Spleen (tissue), 11 donors: ENCODE results near the gene MRGPRX3. TPM values are rescaled to one million over a fixed set of nuclear protein-coding genes. Genes with fewer than 3 reads are reported as not detected.

Source experiments
- DNase-seq: peaks from one replicate; pipeline ENCODE4 v3.0.0-alpha.2; 2020
- H3K27ac ChIP-seq, 8 donors: fragments of 200-600 bp; sonication (generic) in 7 of 8; 1 replicate in 4 of 8; 2 replicates in 4 of 8; pipeline versions ENCODE4 v1.5.0 to v1.8.0; 2016 to 2021; ENCODE audit warnings: inconsistent platforms in 4 of 8, mild to moderate bottlenecking in 4 of 8, moderate library complexity in 1 of 8
- H3K27me3 ChIP-seq, 7 donors: fragments of 200-600 bp; sonication (generic) in 6 of 7; replicated peaks in 1 of 7; 1 replicate in 4 of 7; 2 replicates in 3 of 7; pipeline versions ENCODE4 v1.5.0 to v1.8.0; 2016 to 2021; ENCODE audit warnings: inconsistent platforms in 3 of 7, mild to moderate bottlenecking in 1 of 7
- H3K36me3 ChIP-seq, 6 donors: fragments of 200-600 bp; sonication (generic) in 5 of 6; 1 replicate in 4 of 6; 2 replicates in 2 of 6; pipeline versions ENCODE4 v1.5.0 to v1.8.0; 2016 to 2021; ENCODE audit warnings: inconsistent platforms in 2 of 6
- H3K4me1 ChIP-seq, 6 donors: fragments of 200-600 bp; sonication (generic) in 5 of 6; 1 replicate in 3 of 6; 2 replicates in 3 of 6; pipeline versions ENCODE4 v1.5.0 to v1.8.0; 2016 to 2021; ENCODE audit warnings: inconsistent platforms in 3 of 6
- H3K4me3 ChIP-seq, 8 donors: fragments of 200-600 bp; sonication (generic) in 7 of 8; 1 replicate in 4 of 8; 2 replicates in 4 of 8; pipeline versions ENCODE4 v1.5.0 to v1.8.0; 2016 to 2021; ENCODE audit warnings: inconsistent platforms in 4 of 8, mild to moderate bottlenecking in 4 of 8, moderate library complexity in 2 of 8
- H3K9me3 ChIP-seq, 8 donors: fragments of 200-600 bp; sonication (generic) in 7 of 8; 1 replicate in 4 of 8; 2 replicates in 4 of 8; pipeline versions ENCODE4 v1.5.0 to v1.8.0; 2016 to 2021; ENCODE audit warnings: inconsistent platforms in 4 of 8
- POLR2A ChIP-seq, 3 donors: fragments of 450-650 bp; IDR thresholded peaks; one replicate each; pipeline ENCODE4 v1.5.1; 2017; ENCODE audit warnings: antibody characterized with exemption in 3 of 3, mild to moderate bottlenecking in 1 of 3
- POLR2AphosphoS5 ChIP-seq, 3 donors: sonication (generic); formaldehyde crosslinking; IDR thresholded peaks; one replicate each; pipeline ENCODE4 v1.5.1; 2017; ENCODE audit warnings: antibody characterized with exemption in 3 of 3
- WGBS, 5 donors: extraction: QIAGEN DNeasy Blood & Tissue Kit in 3 of 5; methylation state at CpG; one replicate each; pipeline versions ENCODE4 v1.1.5 to v1.1.7; 2013 to 2018; 5-methylcytosine and 5-hydroxymethylcytosine counted together
- intact Hi-C: fragments of 100-400 bp; cut with DNase I; formaldehyde crosslinking; loops from one replicate; pipeline ENCODE4 v1.15.0; 2023; ENCODE audit warnings: low total_unique reads
- polyA plus RNA-seq, 3 donors: library from polyadenylated mRNA; stranded (reverse); fragments of 200-250 nt; gene quantifications; one replicate each; pipeline ENCODE4 v1.2.1, GENCODE V29; 2013
- total RNA-seq, 7 donors: library from RNA; depleted of rRNA in 3 of 7; stranded (reverse); fragments of >200 nt in 3 of 7; fragmentation: NEBNext Ultra II Directional in 4 of 7; extraction: Animal tissue kit (Norgen Biotek cat#: 25700) in 4 of 7; gene quantifications; one replicate each; pipeline versions ENCODE4 v1.1.0 to v1.2.1, GENCODE V29; 2016 to 2021
- TF ChIP-seq, protein P1 (sequence below), 11 experiments: fragments of 200-600 bp in 7 of 11; fragments of 450-650 bp in 4 of 11; sonication (generic) in 4 of 11; IDR thresholded peaks in 8 of 11; conservative IDR thresholded peaks in 3 of 11; 1 replicate in 7 of 11; 2 replicates in 4 of 11; pipeline versions ENCODE4 v1.4.0 to v1.8.0; 2016 to 2021; ENCODE audit warnings: antibody characterized with exemption in 11 of 11, inconsistent platforms in 4 of 11, mild to moderate bottlenecking in 1 of 11
- donor health status: healthy with polysubstance abuse.
- donor health status: DM: no; HTN: no; CAD: no; lungs with moderate emphysema.
- donor health status: DM: no; HTN: no; CAD: no.
- donor health status: Bipolar disorder and iron deficiency.
- donor health status: healthy.
- donor health status: DM: no; HTN: no; CAD: no.
- donor health status: DM: yes; HTN: yes; CAD: no.

The MRGPRX3 gene
- total and polyA plus RNA-seq, 10 donors = not detected

- Histone ChIP-seq H3K9me3 (no peaks in the 10 kb centered on the region), H3K4me1 (no peaks in the 10 kb centered on the region), H3K27ac (no peak overlapping the region), H3K27me3 (peaks cover 0 to 5% (median 0%) of the 10 kb centered on the region in 7 donors), H3K4me3 (no peak overlapping the region), H3K36me3 (no peaks in the 10 kb centered on the region)
- intact Hi-C loops = no loop called here
- TF ChIP-seq POLR2AphosphoS5 (IDR thresholded peaks at IDR 0.05) = no peak
- TF ChIP-seq, protein P1, sequence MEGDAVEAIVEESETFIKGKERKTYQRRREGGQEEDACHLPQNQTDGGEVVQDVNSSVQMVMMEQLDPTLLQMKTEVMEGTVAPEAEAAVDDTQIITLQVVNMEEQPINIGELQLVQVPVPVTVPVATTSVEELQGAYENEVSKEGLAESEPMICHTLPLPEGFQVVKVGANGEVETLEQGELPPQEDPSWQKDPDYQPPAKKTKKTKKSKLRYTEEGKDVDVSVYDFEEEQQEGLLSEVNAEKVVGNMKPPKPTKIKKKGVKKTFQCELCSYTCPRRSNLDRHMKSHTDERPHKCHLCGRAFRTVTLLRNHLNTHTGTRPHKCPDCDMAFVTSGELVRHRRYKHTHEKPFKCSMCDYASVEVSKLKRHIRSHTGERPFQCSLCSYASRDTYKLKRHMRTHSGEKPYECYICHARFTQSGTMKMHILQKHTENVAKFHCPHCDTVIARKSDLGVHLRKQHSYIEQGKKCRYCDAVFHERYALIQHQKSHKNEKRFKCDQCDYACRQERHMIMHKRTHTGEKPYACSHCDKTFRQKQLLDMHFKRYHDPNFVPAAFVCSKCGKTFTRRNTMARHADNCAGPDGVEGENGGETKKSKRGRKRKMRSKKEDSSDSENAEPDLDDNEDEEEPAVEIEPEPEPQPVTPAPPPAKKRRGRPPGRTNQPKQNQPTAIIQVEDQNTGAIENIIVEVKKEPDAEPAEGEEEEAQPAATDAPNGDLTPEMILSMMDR (IDR thresholded peaks at IDR 0.05 in 8 of 11, conservative IDR thresholded peaks at IDR 0.05 in 3 of 11) = no peak
- TF ChIP-seq POLR2A (IDR thresholded peaks at IDR 0.05) = no peak
- DNase-seq = no peak
- 93 to 96% (median 94%) methylated on average over 29 of the region's 29 CpGs for WGBS, 5 donors
These were observed 4.9 kb downstream of the MRGPRX3 start for GRCh38 chr11:18137186-18137800.

DNA sequence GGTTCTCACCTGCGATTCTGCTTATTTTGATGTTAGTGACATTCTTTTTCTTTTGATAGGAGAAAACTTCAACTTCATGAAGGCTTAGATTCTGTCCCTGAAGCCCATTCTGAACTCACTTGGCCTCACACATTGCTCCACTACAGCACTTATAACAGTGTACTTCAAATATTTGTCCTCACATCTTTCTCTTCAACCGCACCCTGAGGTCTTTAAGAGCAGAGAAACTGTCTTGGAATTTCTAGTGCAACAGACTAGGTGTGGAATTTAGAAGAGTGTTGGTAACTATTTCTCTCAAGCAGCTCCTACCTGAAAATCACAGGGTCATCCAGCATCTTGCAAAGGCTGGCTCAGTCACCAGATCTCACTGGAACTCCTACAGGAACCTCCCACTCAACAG is 7.8 kb downstream of the MRGPRX3 start:
- peaks cover 0 to 10% (median 0%) of the 10 kb centered on the region in 7 donors for H3K27me3 ChIP-seq
- DNase-seq = no peak
- H3K36me3 ChIP-seq = no peaks in the 10 kb centered on the region
- no peak overlapping the region for H3K4me3 ChIP-seq
- 89 to 99% (median 96%) methylated on average over 2 of the region's 2 CpGs for WGBS, 5 donors
- intact Hi-C loops = no loop called here
- no peak overlapping the region for H3K27ac ChIP-seq
- no peaks in the 10 kb centered on the region for H3K9me3 ChIP-seq
- TF ChIP-seq POLR2AphosphoS5 (IDR thresholded peaks at IDR 0.05) = no peak
- TF ChIP-seq, protein P1 (IDR thresholded peaks at IDR 0.05 in 8 of 11, conservative IDR thresholded peaks at IDR 0.05 in 3 of 11) = no peak
- H3K4me1 ChIP-seq = no peaks in the 10 kb centered on the region

DNA sequence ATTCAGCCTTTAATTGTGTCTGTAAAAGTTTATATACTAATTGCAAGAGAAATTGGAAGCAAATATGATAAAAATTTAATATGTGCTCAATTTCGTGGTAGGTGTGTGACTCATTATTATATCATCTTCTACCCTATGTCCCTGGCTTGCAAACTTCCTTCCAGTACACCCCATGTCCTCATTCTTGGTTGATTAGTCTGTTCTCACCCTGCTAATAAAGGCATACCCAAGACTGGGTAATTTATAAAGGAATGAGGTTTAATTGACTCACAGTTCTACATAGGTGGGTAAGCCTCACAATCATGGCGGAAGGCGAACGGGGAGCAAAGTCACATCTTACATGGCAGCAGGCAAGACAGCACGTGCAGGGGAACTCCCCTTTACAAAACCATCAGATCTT is 11.9 kb downstream of the MRGPRX3 start:
- Histone ChIP-seq H3K36me3 (no peaks in the 10 kb centered on the region), H3K4me1 (no peaks in the 10 kb centered on the region), H3K9me3 (no peaks in the 10 kb centered on the region), H3K27ac (no peak overlapping the region), H3K27me3 (peaks cover 0 to 19% (median 0%) of the 10 kb centered on the region in 7 donors), H3K4me3 (no peak overlapping the region)
- TF ChIP-seq POLR2AphosphoS5 (IDR thresholded peaks at IDR 0.05) (no peak), POLR2A (IDR thresholded peaks at IDR 0.05) (no peak)
- TF ChIP-seq, protein P1 (IDR thresholded peaks at IDR 0.05 in 8 of 11, conservative IDR thresholded peaks at IDR 0.05 in 3 of 11) = no peak
- 63 to 84% (median 72%) methylated on average over 5 of the region's 5 CpGs for WGBS, 5 donors
- intact Hi-C loops = no loop called here
- no peak for DNase-seq

DNA sequence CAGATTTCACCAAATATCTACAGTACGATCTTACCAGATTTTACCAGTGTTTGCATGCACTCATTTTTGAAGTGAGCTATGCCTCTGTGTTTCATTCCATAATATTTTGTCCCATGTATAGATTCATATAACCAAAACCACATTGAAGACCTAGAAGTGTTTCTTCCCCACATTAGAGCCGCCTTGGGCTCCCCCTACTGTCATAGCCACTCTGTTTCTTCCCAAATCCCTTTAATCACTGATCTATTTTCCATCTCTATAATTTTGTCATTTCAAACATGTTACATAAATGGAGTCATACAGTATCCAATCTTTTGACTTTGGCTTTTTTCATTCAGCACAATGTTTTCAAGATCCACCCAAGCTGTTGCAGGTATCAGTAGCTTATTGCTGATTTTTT is 12.7 kb downstream of the MRGPRX3 start:
- Histone ChIP-seq H3K27ac (no peak overlapping the region), H3K27me3 (peaks cover 0 to 19% (median 0%) of the 10 kb centered on the region in 7 donors), H3K9me3 (no peaks in the 10 kb centered on the region), H3K36me3 (no peaks in the 10 kb centered on the region), H3K4me1 (no peaks in the 10 kb centered on the region), H3K4me3 (no peak overlapping the region)
- WGBS, 5 donors = 58 to 79% (median 64%) methylated on average over 2 of the region's 2 CpGs
- TF ChIP-seq POLR2A (IDR thresholded peaks at IDR 0.05) = no peak
- TF ChIP-seq, protein P1 (IDR thresholded peaks at IDR 0.05 in 8 of 11, conservative IDR thresholded peaks at IDR 0.05 in 3 of 11) = no peak
- TF ChIP-seq POLR2AphosphoS5 (IDR thresholded peaks at IDR 0.05) = no peak
- intact Hi-C loops = no loop called here
- DNase-seq = no peak
